ACC112 (cell line): ENCODE measurements around the gene UCN2.

Source experiments
- H2AFZ ChIP-seq: fragments of 200-600 bp; sonication (generic); one replicate; pipeline ENCODE4 v1.6.0; 2017; ENCODE audit warnings: antibody characterized with exemption, low read length; ENCODE audit not compliant: unreplicated experiment
- H3K27ac ChIP-seq: fragments of 200-600 bp; sonication (generic); 2 replicates; pipeline ENCODE4 v1.5.1; 2014; ENCODE audit warnings: low read depth, mild to moderate bottlenecking, antibody characterized with exemption, low read length, moderate library complexity
- H3K27me3 ChIP-seq: fragments of 200-600 bp; sonication (generic); 2 replicates; pipeline ENCODE4 v1.6.1; 2014; ENCODE audit warnings: mild to moderate bottlenecking, antibody characterized with exemption, low read length, moderate library complexity, mixed read lengths; ENCODE audit not compliant: insufficient read depth
- H3K36me3 ChIP-seq: fragments of 200-600 bp; sonication (generic); 2 replicates; pipeline ENCODE4 v1.6.1; 2016; ENCODE audit warnings: mild to moderate bottlenecking, antibody characterized with exemption, low read length, moderate library complexity, mixed read lengths; ENCODE audit not compliant: insufficient read depth
- H3K4me1 ChIP-seq: fragments of 200-600 bp; sonication (generic); one replicate; pipeline ENCODE4 v1.6.1; 2016; ENCODE audit warnings: low read length, mixed read lengths; ENCODE audit not compliant: insufficient read depth, unreplicated experiment, control insufficient read depth
- H3K4me3 ChIP-seq: fragments of 200-600 bp; sonication (generic); 2 replicates; pipeline ENCODE4 v1.5.1; 2014; ENCODE audit warnings: mild to moderate bottlenecking, low read depth, low read length
- H3K79me2 ChIP-seq: fragments of 200-600 bp; sonication (generic); one replicate; pipeline ENCODE4 v1.6.0; 2016; ENCODE audit warnings: low read length; ENCODE audit not compliant: control insufficient read depth, unreplicated experiment, insufficient read depth

UCN2 gene

DNA sequence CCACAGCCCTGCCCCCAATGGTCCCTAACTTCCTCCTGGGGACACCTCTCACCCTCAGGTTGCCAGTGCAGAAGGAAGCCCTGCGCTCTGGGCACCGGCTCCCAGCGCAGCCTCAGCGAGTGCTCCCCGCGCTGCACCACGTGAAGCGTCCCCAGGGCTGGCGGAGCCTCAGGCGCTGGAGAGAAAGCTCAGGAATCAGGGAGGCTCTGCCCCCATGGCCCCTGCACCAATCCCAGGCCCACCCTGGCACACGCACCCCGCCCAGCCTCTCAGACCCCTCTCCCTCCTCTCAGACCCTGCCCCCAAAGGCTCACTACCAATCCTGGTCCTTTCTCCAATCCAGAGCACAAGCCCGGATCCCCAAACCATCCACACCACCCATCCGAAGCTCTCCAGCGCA is 24.6 kb upstream of the UCN2 start:
- Histone ChIP-seq H3K27me3 (no peaks in the 10 kb centered on the region), H3K4me1 (no peaks in the 10 kb centered on the region), H2AFZ (no peak overlapping the region), H3K79me2 (no peaks in the 10 kb centered on the region), H3K4me3 (no peak overlapping the region), H3K36me3 (peaks cover 26% of the 10 kb centered on the region; the same call in 1 of the 2 replicates), H3K27ac (no peak overlapping the region)

DNA sequence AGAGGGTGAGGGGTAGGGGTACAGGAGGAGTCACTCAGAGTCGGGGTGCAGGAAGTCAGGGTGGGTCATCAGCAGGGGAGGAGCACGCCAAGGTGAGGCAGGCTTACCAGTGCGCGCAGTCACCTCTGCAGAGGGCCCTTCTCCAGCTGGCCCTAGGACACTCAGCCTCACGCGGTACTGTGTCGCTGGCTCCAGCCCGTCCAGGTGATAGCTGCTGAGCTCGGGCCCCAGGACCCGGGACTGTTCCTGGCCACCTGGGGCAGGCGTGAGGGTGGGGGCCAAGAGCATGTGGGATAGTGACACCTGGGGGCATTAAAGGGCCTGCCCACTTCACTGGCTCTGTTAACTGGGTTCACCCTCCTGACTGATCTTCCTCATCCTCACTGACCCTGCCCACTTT is 24.1 kb upstream of the UCN2 start:
- no peak overlapping the region for H3K27ac ChIP-seq
- no peaks in the 10 kb centered on the region for H3K79me2 ChIP-seq
- peaks cover 27% of the 10 kb centered on the region; the same call in 1 of the 2 replicates for H3K36me3 ChIP-seq
- no peaks in the 10 kb centered on the region for H3K27me3 ChIP-seq
- H2AFZ ChIP-seq: no peak overlapping the region
- no peaks in the 10 kb centered on the region for H3K4me1 ChIP-seq
- no peak overlapping the region for H3K4me3 ChIP-seq

DNA sequence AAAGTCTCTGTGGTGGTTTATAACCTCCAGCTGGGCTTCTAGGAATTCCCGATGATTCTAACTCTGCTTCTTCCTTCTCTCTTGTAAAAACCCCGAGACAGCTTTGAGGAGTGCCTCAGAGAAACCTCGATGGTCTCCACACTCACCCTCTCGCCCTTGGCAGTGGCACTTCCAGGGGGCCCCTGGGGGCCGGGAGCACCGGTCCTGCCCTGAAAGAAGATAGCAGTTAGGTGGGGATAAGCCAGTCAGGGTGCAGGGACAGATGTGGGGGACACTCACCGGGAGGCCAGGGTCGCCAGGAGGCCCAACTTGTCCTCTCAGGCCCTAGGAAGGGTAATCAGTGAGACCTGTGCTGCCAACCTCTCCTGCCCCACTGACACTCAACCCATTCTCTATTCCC is 21.8 kb upstream of the UCN2 start:
- Histone ChIP-seq H3K27ac (no peak overlapping the region), H3K27me3 (no peaks in the 10 kb centered on the region), H3K4me1 (no peaks in the 10 kb centered on the region), H3K79me2 (no peaks in the 10 kb centered on the region), H2AFZ (no peak overlapping the region), H3K4me3 (no peak overlapping the region), H3K36me3 (peaks cover 33% of the 10 kb centered on the region; the same call in 1 of the 2 replicates)

DNA sequence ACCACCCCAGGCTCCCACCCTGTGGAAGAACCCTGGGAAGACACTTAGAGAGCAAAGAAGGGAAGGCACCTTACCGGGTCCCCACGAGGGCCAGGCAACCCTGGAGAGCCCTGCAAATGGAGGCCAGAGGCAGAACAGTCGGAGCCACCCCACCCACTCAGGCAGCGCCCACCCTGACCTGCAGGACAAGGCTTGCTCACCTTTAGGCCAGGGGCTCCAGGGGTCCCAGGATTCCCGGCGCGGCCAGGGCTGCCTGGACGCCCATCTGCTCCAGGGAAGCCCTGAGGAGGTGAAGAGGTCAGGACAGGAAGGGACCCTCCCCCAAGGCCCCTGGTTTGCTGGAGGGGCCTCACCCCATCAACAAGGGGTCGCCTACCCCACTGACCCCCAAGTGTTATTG is 21.3 kb upstream of the UCN2 start:
- no peak overlapping the region for H3K4me3 ChIP-seq
- H3K79me2 ChIP-seq: no peaks in the 10 kb centered on the region
- no peaks in the 10 kb centered on the region for H3K4me1 ChIP-seq
- no peak overlapping the region for H3K27ac ChIP-seq
- no peaks in the 10 kb centered on the region for H3K27me3 ChIP-seq
- no peak overlapping the region for H2AFZ ChIP-seq
- peaks cover 33% of the 10 kb centered on the region; the same call in 1 of the 2 replicates for H3K36me3 ChIP-seq

DNA sequence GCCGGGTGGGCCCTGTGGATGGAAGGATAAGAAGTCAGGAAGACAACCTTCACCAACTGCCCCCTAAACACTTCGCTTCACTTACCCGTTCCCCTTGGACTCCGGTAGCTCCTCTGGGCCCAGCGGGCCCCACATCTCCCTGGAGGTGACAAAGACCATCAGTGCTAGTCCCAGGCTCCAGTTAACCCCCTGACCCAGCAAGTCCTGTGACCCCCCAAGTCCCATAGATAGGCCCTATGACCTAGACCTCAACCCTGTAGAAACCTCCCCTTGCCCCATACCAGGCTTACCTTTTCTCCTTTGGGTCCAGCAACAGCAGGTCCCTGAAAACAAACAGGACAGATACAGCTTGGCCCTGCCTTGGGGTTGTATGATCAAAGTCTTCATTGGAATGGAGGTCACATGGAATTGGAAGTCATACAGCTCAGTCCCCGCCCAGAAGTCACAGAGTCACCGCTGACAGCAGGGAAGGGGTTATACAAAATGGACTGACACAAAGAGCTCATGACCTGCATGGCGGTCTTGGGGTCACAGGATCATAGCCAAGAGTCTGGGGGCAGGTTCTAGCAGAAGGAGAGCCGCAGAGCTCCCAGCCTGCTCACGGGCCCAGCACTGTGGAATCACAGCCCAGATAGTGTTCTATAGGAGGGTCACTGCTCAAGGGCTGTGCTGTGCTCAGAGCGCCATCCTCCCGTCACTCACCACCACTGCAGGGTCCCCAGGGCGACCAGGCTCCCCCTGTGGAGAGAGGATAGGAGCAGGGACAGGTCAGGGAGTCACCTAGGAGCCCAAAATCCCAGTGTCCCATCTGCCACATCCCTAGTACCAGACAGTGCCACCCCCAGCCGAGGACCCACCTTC is 18.3 kb upstream of the UCN2 start:
- Histone ChIP-seq H3K27ac (no peak overlapping the region), H3K4me1 (no peaks in the 10 kb centered on the region), H3K4me3 (no peak overlapping the region), H3K79me2 (no peaks in the 10 kb centered on the region), H2AFZ (no peak overlapping the region), H3K27me3 (no peaks in the 10 kb centered on the region), H3K36me3 (peaks cover 27% of the 10 kb centered on the region; the same call in 1 of the 2 replicates)

DNA sequence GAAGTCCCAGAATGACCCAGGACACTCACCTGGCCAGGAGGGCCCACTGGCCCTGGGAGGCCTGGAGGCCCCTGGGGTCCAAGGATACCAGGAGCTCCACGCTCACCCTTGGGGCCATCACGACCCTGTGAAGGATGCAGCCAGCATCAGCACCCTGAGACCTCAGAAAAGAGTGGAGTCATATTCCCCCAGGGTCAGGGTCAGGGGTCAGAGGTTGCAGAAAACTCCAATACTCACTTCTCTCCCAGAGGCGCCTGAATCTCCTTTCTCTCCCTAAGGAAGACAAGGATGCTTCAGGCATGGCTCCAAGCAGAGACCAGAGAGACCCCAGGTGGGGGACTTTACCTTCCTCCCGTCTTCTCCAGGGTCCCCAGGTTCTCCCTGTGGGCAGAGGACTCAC is 13.1 kb upstream of the UCN2 start:
- Histone ChIP-seq H3K27ac (no peak overlapping the region), H3K79me2 (no peaks in the 10 kb centered on the region), H3K36me3 (peaks cover 13% of the 10 kb centered on the region; the same call in 1 of the 2 replicates), H3K4me1 (no peaks in the 10 kb centered on the region), H2AFZ (no peak overlapping the region), H3K27me3 (no peaks in the 10 kb centered on the region), H3K4me3 (no peak overlapping the region)

DNA sequence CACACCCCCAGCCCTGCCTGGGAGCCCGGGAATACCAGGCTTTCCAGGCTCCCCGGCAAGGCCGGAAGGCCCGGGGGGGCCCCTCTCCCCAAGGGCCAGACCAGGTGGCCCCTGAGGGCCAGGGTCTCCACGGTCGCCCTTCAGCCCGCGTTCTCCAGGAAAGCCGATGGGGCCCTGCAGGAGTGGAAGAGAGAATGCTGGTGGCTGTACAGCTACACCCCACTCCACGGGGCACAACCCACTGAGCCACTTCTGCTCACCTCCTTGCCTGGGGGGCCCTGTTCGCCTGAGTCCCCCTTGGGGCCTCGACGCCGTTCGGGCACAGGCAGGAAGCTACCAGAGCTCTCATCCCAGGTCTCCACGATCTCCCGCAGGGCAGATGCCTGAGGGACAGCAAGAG is 11.8 kb upstream of the UCN2 start:
- peaks cover 9% of the 10 kb centered on the region; the same call in 1 of the 2 replicates for H3K36me3 ChIP-seq
- H3K4me3 ChIP-seq: no peak overlapping the region
- no peaks in the 10 kb centered on the region for H3K79me2 ChIP-seq
- H3K27ac ChIP-seq: no peak overlapping the region
- no peaks in the 10 kb centered on the region for H3K27me3 ChIP-seq
- no peaks in the 10 kb centered on the region for H3K4me1 ChIP-seq
- H2AFZ ChIP-seq: no peak overlapping the region

DNA sequence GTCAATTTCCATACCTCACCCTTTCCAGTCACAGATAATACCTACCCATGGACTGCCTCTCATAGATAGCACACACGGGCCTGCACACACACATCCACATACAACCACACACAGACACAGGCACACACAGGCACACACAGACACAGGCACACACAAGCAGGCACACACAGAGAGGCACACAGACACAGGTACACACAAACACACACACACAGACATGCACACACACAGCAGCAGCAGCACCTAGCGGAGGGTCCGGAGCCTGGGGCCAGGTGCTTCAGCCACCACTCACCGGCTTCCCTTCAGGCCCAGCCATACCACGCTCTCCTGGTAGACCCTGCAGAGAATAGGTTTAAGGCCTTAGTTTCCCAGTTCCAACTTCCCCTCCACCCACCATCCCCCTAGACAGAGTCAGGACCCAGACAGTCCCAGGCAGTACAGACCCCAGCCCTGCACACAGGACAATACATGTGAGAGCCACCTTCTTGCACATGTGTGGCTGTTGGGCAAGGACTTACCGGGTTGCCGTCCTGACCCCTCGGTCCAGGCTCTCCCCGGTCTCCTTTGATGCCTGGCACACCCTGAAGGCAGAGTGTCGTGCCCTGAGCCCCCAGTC is 10.5 kb upstream of the UCN2 start:
- Histone ChIP-seq H3K27ac (no peak overlapping the region), H3K4me1 (no peaks in the 10 kb centered on the region), H3K4me3 (no peak overlapping the region), H3K36me3 (peaks cover 9% of the 10 kb centered on the region; the same call in 1 of the 2 replicates), H2AFZ (no peak overlapping the region), H3K27me3 (no peaks in the 10 kb centered on the region), H3K79me2 (no peaks in the 10 kb centered on the region)

DNA sequence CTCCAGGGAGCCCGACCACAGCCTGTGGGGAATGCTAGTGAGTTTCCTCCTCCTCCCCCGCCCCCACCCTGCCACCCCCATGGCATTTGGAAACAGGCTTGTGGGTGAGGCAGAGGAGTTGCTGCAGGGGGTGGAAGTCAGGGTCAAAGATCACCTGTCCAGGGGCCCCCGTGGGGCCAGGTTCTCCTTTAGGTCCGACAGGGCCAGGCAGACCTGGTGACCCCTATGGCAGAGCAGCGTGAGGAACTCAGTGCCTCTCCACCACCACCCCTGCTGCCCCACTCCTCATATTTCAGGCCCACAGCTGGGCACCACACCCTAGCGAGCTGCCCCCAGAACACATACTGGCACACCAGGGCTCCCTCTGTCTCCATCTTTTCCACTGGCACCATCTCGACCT is 8.9 kb upstream of the UCN2 start:
- Histone ChIP-seq H3K79me2 (no peaks in the 10 kb centered on the region), H3K4me3 (no peak overlapping the region), H3K4me1 (no peaks in the 10 kb centered on the region), H2AFZ (no peak overlapping the region), H3K27ac (no peak overlapping the region), H3K36me3 (peaks cover 8% of the 10 kb centered on the region; the same call in 1 of the 2 replicates), H3K27me3 (no peaks in the 10 kb centered on the region)

DNA sequence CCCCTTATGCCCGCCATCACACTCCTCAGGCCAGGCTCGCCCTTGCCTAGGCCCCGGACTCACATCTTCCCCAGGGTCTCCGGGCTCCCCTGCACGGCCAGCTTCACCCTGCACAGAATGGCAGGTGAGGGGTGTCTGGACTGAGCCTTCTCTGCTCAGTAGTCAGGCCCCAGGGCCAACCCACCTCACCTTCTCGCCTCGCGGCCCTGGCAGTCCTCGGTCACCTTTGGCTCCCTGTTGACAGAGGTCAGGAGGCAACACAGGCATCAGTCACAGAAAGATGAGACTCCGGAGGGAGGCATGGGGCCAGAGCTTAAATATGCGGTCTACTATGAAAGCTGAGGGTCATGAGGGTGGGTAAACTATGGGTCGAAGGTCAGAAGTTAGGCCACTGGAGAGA is 8.4 kb upstream of the UCN2 start:
- Histone ChIP-seq H3K4me1 (peaks cover 2% of the 10 kb centered on the region), H3K4me3 (no peak overlapping the region), H2AFZ (no peak overlapping the region), H3K36me3 (peaks cover 2% of the 10 kb centered on the region; the same call in 1 of the 2 replicates), H3K79me2 (no peaks in the 10 kb centered on the region), H3K27me3 (no peaks in the 10 kb centered on the region), H3K27ac (no peak overlapping the region)
